Measurements from ENCODE around the gene TNS1.

TNS1 gene

GRCh38 chr2:217842017-217842416 is 160.8 kb downstream of the TNS1 start:
- no peak for DNase-seq

- DNase-seq = no peak
These were observed 162.3 kb downstream of the TNS1 start for GRCh38 chr2:217840522-217840921.

GRCh38 chr2:217839750-217840107 is 163.1 kb downstream of the TNS1 start:
- no peak for DNase-seq

GRCh38 chr2:217839073-217839749 is 163.6 kb downstream of the TNS1 start:
- no peak for DNase-seq

GRCh38 chr2:217838409-217838831 is 164.4 kb downstream of the TNS1 start:
- no peak for DNase-seq

GRCh38 chr2:217837530-217837929 is 165.3 kb downstream of the TNS1 start:
- DNase-seq = no peak

GRCh38 chr2:217836901-217837491 is 165.8 kb downstream of the TNS1 start:
- peak; percentile 14 for DNase-seq

- peak; percentile 35 for DNase-seq
These were observed 166.6 kb downstream of the TNS1 start for GRCh38 chr2:217835931-217836891.

GRCh38 chr2:217834744-217835513 is 167.9 kb downstream of the TNS1 start:
- DNase-seq = peak; percentile 8

- DNase-seq = no peak
These were observed 168.7 kb downstream of the TNS1 start for GRCh38 chr2:217834057-217834620.

- no peak for DNase-seq
These were observed 169.4 kb downstream of the TNS1 start for GRCh38 chr2:217833439-217833838.

- DNase-seq = no peak
These were observed 169.8 kb downstream of the TNS1 start for GRCh38 chr2:217832987-217833386.

- DNase-seq = no peak
These were observed 170.7 kb downstream of the TNS1 start for GRCh38 chr2:217832115-217832514.

- DNase-seq = no peak
These were observed 171.5 kb downstream of the TNS1 start for GRCh38 chr2:217831306-217831705.

GRCh38 chr2:217830807-217831206 is 172.0 kb downstream of the TNS1 start:
- no peak for DNase-seq

GRCh38 chr2:217830061-217830460 is 172.7 kb downstream of the TNS1 start:
- no peak for DNase-seq

GRCh38 chr2:217829420-217829819 is 173.4 kb downstream of the TNS1 start:
- DNase-seq = no peak

GRCh38 chr2:217828336-217828735 is 174.5 kb downstream of the TNS1 start:
- DNase-seq = no peak

- DNase-seq = no peak
These were observed 175.2 kb downstream of the TNS1 start for GRCh38 chr2:217827430-217828201.

GRCh38 chr2:217826991-217827390 is 175.8 kb downstream of the TNS1 start:
- DNase-seq = no peak

- no peak for DNase-seq
These were observed 176.3 kb downstream of the TNS1 start for GRCh38 chr2:217826520-217826919.
